ENCODE data around the gene CCDC159.

CCDC159 gene

GRCh38 chr19:11399667-11400066 is 53.3 kb downstream of the CCDC159 start:
- no peak for DNase-seq

GRCh38 chr19:11400798-11401197 is 54.5 kb downstream of the CCDC159 start:
- DNase-seq, result no peak

DNA sequence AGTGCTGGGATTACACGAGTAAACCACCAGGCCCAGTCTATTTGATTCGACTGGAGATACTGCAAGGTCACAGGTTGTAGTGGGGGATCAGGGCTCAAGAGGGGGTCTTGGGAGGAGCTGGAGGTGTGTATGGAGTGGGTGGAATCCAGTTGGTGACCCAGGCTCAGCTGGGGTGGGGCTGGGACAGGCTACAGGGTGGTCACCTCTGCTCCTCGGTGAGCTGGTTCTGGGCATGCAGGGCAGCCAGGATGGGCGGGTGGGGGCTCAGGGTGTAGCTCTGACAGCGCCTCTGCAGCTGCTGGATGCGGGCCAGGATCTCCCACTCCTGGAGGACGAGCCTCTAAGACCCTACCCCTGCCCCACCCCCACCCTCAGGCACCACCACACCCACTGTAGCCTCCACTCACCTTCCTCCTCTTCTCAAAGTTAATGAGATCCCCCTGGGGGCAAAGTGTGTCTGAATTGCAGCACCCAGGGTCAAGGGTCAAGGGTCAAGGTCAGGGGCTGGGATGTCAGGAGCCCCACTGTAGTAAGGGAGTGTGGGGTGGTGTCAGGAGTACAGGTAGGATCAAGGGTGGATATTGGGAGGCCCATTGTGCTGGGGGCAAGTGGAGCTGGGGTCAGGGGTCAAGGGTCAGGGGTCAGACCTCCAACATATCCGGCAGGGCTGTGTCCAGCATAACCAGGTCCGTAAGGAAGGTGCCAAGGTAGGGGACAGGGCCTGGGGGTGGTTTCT is 55.7 kb downstream of the CCDC159 start:
- no peak for DNase-seq
